ENCODE data around the gene IL17RD. TPM values are rescaled to one million over a fixed set of nuclear protein-coding genes. Genes with fewer than 3 reads are reported as not detected.

Gene IL17RD
- total RNA-seq, 1 experiment from 2014 or later = 8.3 TPM

- no TSS peak for BruUV-seq (replicated peaks)
- no peaks in the 10 kb centered on the region for H3K27me3 ChIP-seq (ENCODE audit: insufficient read depth, low read depth)
- H3K9me3 ChIP-seq (ENCODE audit: insufficient read depth, low read depth) = no peaks in the 10 kb centered on the region
- peaks cover 8% of the 10 kb centered on the region; the same call in 1 of the 2 replicates for H3F3A ChIP-seq (ENCODE audit: insufficient read depth, low read depth)
- no peaks in the 10 kb centered on the region for H3K9me2 ChIP-seq (ENCODE audit: insufficient read depth)
- H4K20me1 ChIP-seq (ENCODE audit: insufficient read depth) = no peaks in the 10 kb centered on the region
- intact Hi-C loops (cut with micrococcal nuclease; ENCODE audit: unreplicated experiment) = no loop called here
- no peak overlapping the region for H3K4me2 ChIP-seq
- no peaks in the 10 kb centered on the region for H3K36me3 ChIP-seq (ENCODE audit: low read depth)
- no peak overlapping the region for H3K4me3 ChIP-seq
- H3K27ac ChIP-seq = no peak overlapping the region
- no peaks in the 10 kb centered on the region for H3K79me2 ChIP-seq (ENCODE audit: low read depth)
- POLR2A ChIA-PET (ENCODE audit: unreplicated experiment) = interaction anchor here (0.6 kb wide), 1 partner anchor 90 kb away, joined by 4 read pairs; no protein-coding TSS in a partner anchor
- H3K4me1 ChIP-seq (replicated peaks; ENCODE audit: insufficient read depth) = peaks cover 16% of the 10 kb centered on the region
- CTCF ChIA-PET = interaction anchor here (0.7 kb wide), 1 partner anchor 295 kb away, joined by 5 read pairs; no protein-coding TSS in a partner anchor
- DNase-seq = no peak
- TF ChIP-seq CTCF (conservative IDR thresholded peaks at IDR 0.05) = no peak
- H2AFZ ChIP-seq = no peak overlapping the region
These were observed 70.6 kb downstream of the IL17RD start for GRCh38 chr3:57094575-57094974.

GRCh38 chr3:57093971-57094535, 71.1 kb downstream of the IL17RD start:
- intact Hi-C loops (cut with micrococcal nuclease; ENCODE audit: unreplicated experiment) = no loop called here
- DNase-seq = no peak
- Histone ChIP-seq H3K4me2 (no peak overlapping the region), H3K79me2 (ENCODE audit: low read depth) (no peaks in the 10 kb centered on the region), H3K27ac (no peak overlapping the region), H3K9me2 (ENCODE audit: insufficient read depth) (no peaks in the 10 kb centered on the region), H3K27me3 (ENCODE audit: insufficient read depth, low read depth) (no peaks in the 10 kb centered on the region), H3K4me3 (no peak overlapping the region), H3K36me3 (ENCODE audit: low read depth) (no peaks in the 10 kb centered on the region), H4K20me1 (ENCODE audit: insufficient read depth) (no peaks in the 10 kb centered on the region), H3K4me1 (replicated peaks; ENCODE audit: insufficient read depth) (peaks cover 10% of the 10 kb centered on the region), H2AFZ (no peak overlapping the region), H3K9me3 (ENCODE audit: insufficient read depth, low read depth) (no peaks in the 10 kb centered on the region), H3F3A (ENCODE audit: insufficient read depth, low read depth) (peaks cover 8% of the 10 kb centered on the region; the same call in 1 of the 2 replicates)
- TF ChIP-seq CTCF (conservative IDR thresholded peaks at IDR 0.05) (no peak), EZH2 (IDR thresholded peaks at IDR 0.05; ENCODE audit: low read depth) (no peak)
- ChIA-PET CTCF (interaction anchor here (0.6 to 0.7 kb wide), 3 partner anchors 87 to 497 kb away, joined by 3 to 5 read pairs (median 4); no protein-coding TSS in a partner anchor), POLR2A (ENCODE audit: unreplicated experiment) (interaction anchor here (0.6 kb wide), 1 partner anchor 89 kb away, joined by 4 read pairs; no protein-coding TSS in a partner anchor)
- no TSS peak for BruUV-seq (replicated peaks)

- BruUV-seq (replicated peaks) = no TSS peak
- DNase-seq = no peak
- no peaks in the 10 kb centered on the region for H3K27me3 ChIP-seq (ENCODE audit: insufficient read depth, low read depth)
- no peak overlapping the region for H2AFZ ChIP-seq
- peaks cover 3% of the 10 kb centered on the region; the same call in 1 of the 2 replicates for H3F3A ChIP-seq (ENCODE audit: insufficient read depth, low read depth)
- no peak for TF ChIP-seq CTCF (conservative IDR thresholded peaks at IDR 0.05)
- TF ChIP-seq EZH2 (IDR thresholded peaks at IDR 0.05; ENCODE audit: low read depth) = no peak
- H4K20me1 ChIP-seq (ENCODE audit: insufficient read depth) = no peaks in the 10 kb centered on the region
- H3K9me2 ChIP-seq (ENCODE audit: insufficient read depth) = no peaks in the 10 kb centered on the region
- no peaks in the 10 kb centered on the region for H3K79me2 ChIP-seq (ENCODE audit: low read depth)
- H3K4me2 ChIP-seq = no peak overlapping the region
- ChIA-PET POLR2A (ENCODE audit: unreplicated experiment) (no interaction called here), CTCF (interaction anchor here (0.6 kb wide), 2 partner anchors 87 to 498 kb away, joined by 3 to 4 read pairs; no protein-coding TSS in a partner anchor)
- intact Hi-C loops (cut with micrococcal nuclease; ENCODE audit: unreplicated experiment) = no loop called here
- peaks cover 5% of the 10 kb centered on the region for H3K4me1 ChIP-seq (replicated peaks; ENCODE audit: insufficient read depth)
- H3K36me3 ChIP-seq (ENCODE audit: low read depth) = no peaks in the 10 kb centered on the region
- no peaks in the 10 kb centered on the region for H3K9me3 ChIP-seq (ENCODE audit: insufficient read depth, low read depth)
- H3K4me3 ChIP-seq = no peak overlapping the region
- no peak overlapping the region for H3K27ac ChIP-seq
These were observed 71.7 kb downstream of the IL17RD start for GRCh38 chr3:57093489-57093888.
